H54 (cell line): ENCODE results near the gene NSUN7.
"Not testable (repeated sequence)": the region's sequence is repeated elsewhere in the genome, so short reads cannot be mapped to it uniquely, and the experiment has no call there.

Source experiments
- DNase-seq: peaks from one replicate; pipeline ENCODE4 v3.0.0; 2011; ENCODE audit warnings: low spot score, mixed read lengths; ENCODE audit not compliant: insufficient read length
- FAIRE-seq: peaks from 3 replicates; lab custom pipeline; 2011; peaks lifted over from hg19 to GRCh38; lab: Jason Lieb, UNC
- POLR2A ChIP-seq: IDR thresholded peaks from 2 replicates; pipeline ENCODE4 v1.6.1; 2011; ENCODE audit warnings: low read depth, mild to moderate bottlenecking, low read length

The NSUN7 gene

GRCh38 chr4:40749717-40750460 is at the start of gene NSUN7:
TSS of gene NSUN7 (plus strand) at chr4:40749955. CDS start at chr4:40750694, 739 bp downstream.
- DNase-seq (no peak), FAIRE-seq (no peak)
- TF ChIP-seq POLR2A: no peak; the same call in 1 of the 2 replicates

GRCh38 chr4:40702137-40702799 is 47.5 kb upstream of the NSUN7 start:
- FAIRE-seq: no peak
- no peak for DNase-seq
- TF ChIP-seq POLR2A: no peak

- DNase-seq (no peak), FAIRE-seq (no peak)
- no peak for TF ChIP-seq POLR2A
Observed at GRCh38 chr4:40702800-40703151, 47.0 kb upstream of the NSUN7 start.

- TF ChIP-seq POLR2A: no peak
- DNase-seq: no peak
- FAIRE-seq: no peak
Observed at GRCh38 chr4:40704073-40704472, 45.7 kb upstream of the NSUN7 start.

GRCh38 chr4:40710484-40711254 is 39.1 kb upstream of the NSUN7 start:
- no peak for TF ChIP-seq POLR2A
- DNase-seq (no peak), FAIRE-seq (no peak)

DNA sequence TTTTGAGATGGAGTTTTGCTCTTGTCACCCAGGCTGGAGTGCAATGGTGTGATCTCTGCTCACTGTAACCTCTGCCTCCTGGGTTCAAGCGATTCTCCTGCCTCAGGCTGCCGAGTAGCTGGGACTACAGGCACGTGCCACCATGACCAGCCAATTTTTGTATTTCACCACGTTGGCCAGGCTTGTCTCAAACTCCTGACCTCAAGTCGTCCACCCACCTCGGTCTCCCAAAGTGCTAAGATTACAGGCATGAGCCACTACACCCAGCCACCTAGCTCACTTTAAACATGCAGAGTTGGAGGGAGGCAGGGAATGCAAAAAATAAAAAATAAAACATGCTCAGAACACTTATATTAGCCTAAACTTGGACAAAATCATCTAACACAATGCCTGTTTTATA is 36.8 kb upstream of the NSUN7 start:
- not testable (repeated sequence) for FAIRE-seq

GRCh38 chr4:40713798-40714197 is 36.0 kb upstream of the NSUN7 start:
- FAIRE-seq: no peak
- TF ChIP-seq POLR2A: no peak
- DNase-seq: no peak

More for the DNA sequence above, 36.8 kb upstream of the NSUN7 start:
- DNase-seq: not testable (repeated sequence)

DNA sequence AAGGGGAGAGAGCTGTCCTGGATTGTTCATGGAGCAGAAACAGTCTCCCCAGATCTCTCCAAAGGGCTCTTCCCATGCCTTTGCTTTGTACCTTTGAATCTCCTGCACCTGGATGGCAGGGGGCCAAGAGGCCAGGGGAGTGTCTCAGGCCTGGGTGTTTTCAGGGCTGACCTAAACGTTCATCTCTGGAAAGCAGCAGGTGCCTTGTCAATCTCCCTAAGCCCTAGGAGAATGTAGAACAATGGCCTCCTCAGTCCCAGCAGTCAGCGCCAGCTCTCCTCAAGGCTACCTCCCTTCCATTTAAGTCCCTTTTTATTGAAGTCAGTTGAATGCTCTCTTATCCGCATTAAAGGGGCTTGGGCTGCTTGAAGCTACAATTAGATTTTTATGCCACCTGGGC is 31.2 kb upstream of the NSUN7 start:
- FAIRE-seq (no peak), DNase-seq (no peak)
- no peak for TF ChIP-seq POLR2A

- peak; percentile 6 for DNase-seq
- peak; percentile 73 for FAIRE-seq
- no peak for TF ChIP-seq POLR2A
Observed at GRCh38 chr4:40719008-40719623, 30.6 kb upstream of the NSUN7 start.

DNA sequence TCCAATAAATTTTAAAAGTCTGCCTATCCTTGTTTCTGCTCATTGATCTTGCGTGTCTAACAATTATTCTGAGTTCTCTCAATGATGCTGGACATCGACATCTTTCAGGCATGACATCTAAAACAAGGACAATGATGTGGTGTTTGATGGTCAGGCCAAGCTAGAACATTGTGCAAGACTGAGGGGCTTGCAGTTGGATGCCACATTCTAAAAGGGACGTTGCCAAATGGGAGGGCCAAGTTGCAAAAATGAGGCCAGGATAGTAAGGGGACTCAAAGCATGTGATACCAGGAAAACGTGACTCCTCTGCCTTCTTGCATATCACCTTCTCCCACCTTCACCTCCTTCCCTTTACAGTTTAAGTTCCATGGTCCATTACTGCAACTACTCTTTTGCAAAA is 29.4 kb upstream of the NSUN7 start:
- DNase-seq (no peak), FAIRE-seq (no peak)
- TF ChIP-seq POLR2A: no peak

- FAIRE-seq: no peak
- no peak for DNase-seq
- no peak for TF ChIP-seq POLR2A
Observed at GRCh38 chr4:40720916-40721315, 28.8 kb upstream of the NSUN7 start.

DNA sequence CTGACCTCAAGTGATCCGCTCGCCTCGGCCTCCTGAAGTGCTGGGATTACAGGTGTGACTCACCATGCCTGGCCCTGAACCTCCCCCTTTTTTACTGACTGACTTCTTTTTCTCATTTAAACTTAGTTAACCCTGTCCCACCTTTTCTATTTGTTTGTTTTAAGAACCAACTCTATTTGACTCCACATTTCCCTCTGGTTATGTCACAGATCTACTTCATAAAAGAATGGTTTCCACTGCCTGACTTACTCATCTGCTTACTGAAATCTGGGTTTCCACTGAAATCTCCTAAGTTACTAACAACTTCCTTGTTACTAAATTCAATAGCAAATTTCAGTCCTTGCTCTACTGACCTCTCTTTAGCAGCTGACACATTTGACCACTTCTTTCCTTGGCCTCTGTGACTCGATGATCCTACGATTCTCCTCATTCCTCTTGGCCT is 28.0 kb upstream of the NSUN7 start:
- DNase-seq (no peak), FAIRE-seq (no peak)
- no peak for TF ChIP-seq POLR2A

DNA sequence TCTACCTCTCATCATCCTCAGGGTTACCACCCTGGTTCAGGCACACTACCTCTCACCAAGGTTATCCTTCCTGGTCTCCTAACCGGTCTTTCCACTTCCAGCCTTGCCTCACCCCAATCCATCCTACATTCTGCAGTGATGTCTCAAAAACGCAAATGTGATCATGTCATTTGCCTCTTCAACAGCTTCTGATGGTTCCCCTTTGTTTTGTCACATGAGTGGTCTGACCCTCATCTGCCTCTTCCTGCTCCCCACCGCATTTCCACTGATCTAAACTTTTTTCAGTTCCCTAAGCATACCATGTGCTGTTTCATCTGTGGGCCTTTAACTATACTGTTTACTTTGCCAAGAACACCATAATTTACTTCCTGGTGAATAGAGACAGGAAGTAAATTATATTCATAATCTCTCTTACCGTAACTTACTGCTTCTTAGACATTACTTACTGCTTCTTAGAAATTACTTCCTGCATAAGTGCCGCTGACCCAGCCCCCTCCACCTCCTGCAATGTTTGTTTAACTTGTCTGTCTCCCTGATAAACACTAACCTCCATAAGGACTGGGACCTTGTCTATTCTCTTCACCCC is 27.1 kb upstream of the NSUN7 start:
- no peak for TF ChIP-seq POLR2A
- DNase-seq (no peak), FAIRE-seq (no peak)
